HCEC 1CT (cell line): ENCODE measurements around the gene RPS3.
"Not testable (repeated sequence)": the region's sequence is repeated elsewhere in the genome, so short reads cannot be mapped to it uniquely, and the experiment has no call there.

Experiments
- DNase-seq: peaks from one replicate; pipeline ENCODE4 v3.0.0-alpha.2; 2017

RPS3 gene

GRCh38 chr11:75380716-75381420 is 18.4 kb upstream of the RPS3 start:
- no peak for DNase-seq

- no peak for DNase-seq
Observed at GRCh38 chr11:75383246-75383645, 16.1 kb upstream of the RPS3 start.

GRCh38 chr11:75384438-75385080 is 14.8 kb upstream of the RPS3 start:
- peak; percentile 56 for DNase-seq

GRCh38 chr11:75386942-75387630 is 12.2 kb upstream of the RPS3 start:
- DNase-seq: no peak

- no peak for DNase-seq
Observed at GRCh38 chr11:75387736-75388294, 11.5 kb upstream of the RPS3 start.

- DNase-seq: peak; percentile 72
Observed at GRCh38 chr11:75388386-75389275, 10.7 kb upstream of the RPS3 start.

- peak; percentile 54 for DNase-seq
Observed at GRCh38 chr11:75389276-75389605, 10.1 kb upstream of the RPS3 start.

GRCh38 chr11:75389925-75390324 is 9.4 kb upstream of the RPS3 start:
- DNase-seq: no peak

GRCh38 chr11:75394085-75394840 is 5.1 kb upstream of the RPS3 start:
- no peak for DNase-seq

- no peak for DNase-seq
Observed at GRCh38 chr11:75398906-75399305, 412 bp upstream of the RPS3 start.

- peak; percentile 32 for DNase-seq
Observed at GRCh38 chr11:75400146-75400865, 988 bp downstream of the RPS3 start.

GRCh38 chr11:75402002-75402773 is 2.9 kb downstream of the RPS3 start:
- DNase-seq: no peak

- DNase-seq: no peak
Observed at GRCh38 chr11:75403037-75403436, 3.7 kb downstream of the RPS3 start.

- DNase-seq: no peak
Observed at GRCh38 chr11:75403983-75404658, 4.8 kb downstream of the RPS3 start.

GRCh38 chr11:75406338-75406777 is 7.0 kb downstream of the RPS3 start:
- peak; percentile 58 for DNase-seq

- no peak for DNase-seq
Observed at GRCh38 chr11:75408957-75409219, 9.6 kb downstream of the RPS3 start.

GRCh38 chr11:75409971-75410370 is 10.7 kb downstream of the RPS3 start:
- DNase-seq: not testable (repeated sequence)

- DNase-seq: not testable (repeated sequence)
Observed at GRCh38 chr11:75413146-75413545, 13.8 kb downstream of the RPS3 start.

GRCh38 chr11:75413864-75414263 is 14.5 kb downstream of the RPS3 start:
- DNase-seq: no peak
